D341Med (cell line): ENCODE measurements around the gene ABCE1.

Experiments
- DNase-seq: peaks from one replicate; pipeline ENCODE4 v3.0.0; 2012; ENCODE audit warnings: low spot score

ABCE1 gene

DNA sequence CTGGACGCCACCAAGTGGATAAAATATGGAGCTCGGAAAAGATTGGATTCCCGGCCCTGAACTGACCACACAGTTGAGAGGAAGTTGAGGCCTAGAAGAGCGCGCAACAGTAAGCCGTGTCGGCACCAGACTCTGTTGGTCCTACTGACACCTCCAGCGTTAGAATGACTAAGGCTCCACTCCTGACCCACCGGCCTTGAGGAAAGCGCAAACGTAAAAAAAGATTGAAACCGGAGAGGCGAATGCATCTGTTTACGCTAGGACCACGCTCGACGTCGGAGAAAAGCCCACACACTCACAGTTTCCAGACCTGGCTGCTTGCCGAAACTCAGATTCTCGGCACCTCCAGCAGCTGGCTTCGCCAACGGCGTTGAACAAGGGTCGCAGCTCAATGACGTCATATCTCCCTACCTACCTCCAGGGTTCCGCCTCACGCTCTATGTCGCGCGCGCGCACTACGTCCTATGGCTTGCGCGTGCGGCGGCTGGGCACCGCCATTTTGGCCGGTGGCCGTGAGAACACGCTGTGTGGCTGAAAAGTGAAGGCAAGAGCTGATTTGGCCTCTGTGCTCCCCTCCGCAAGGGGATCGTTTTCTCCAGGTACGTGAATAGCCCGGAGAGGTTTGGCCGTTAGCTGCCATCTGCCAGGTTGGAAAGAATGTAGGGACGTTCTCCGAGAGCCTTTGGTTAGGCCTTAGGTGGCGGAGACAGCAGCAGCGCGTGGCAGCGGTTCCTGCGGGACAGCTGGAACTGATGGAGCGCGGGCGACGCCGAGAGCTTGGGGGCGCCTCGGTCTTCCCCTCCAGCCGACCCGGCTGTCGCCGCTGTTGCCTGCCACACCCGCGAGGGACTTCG, at the start of gene ABCE1, which contains the start of gene ANAPC10:
ABCE1 (plus strand) TSS at position 491 of the 854 bp plus-strand sequence. CDS start 6,102 bp downstream, outside the sequence.
ANAPC10 (minus strand) TSS at position 376 of the 854 bp plus-strand sequence. CDS start 2,097 bp downstream, outside the sequence.
- peak; percentile 96 for DNase-seq

- no peak for DNase-seq
These were observed 49.3 kb upstream of the ABCE1 start for GRCh38 chr4:145048817-145049216.

DNA sequence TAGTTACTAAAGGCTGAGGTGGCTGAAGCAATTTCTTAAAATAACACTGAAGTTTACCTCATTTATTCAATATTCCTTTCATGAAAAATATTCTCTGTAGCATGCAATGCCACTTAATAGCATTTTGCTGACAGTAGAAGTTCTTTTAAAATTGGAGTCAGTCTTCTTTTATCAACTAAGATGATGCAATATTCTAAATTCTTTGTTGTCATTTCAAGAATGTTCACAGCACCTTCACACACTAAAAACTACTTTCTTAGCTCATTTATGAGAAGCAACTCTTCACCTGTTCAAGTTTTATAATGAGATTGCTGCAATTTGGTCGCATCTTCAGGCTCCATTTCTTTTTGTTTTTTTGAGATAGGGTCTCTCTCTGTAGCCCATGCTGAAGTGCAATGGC, 48.9 kb upstream of the ABCE1 start:
- no peak for DNase-seq

DNA sequence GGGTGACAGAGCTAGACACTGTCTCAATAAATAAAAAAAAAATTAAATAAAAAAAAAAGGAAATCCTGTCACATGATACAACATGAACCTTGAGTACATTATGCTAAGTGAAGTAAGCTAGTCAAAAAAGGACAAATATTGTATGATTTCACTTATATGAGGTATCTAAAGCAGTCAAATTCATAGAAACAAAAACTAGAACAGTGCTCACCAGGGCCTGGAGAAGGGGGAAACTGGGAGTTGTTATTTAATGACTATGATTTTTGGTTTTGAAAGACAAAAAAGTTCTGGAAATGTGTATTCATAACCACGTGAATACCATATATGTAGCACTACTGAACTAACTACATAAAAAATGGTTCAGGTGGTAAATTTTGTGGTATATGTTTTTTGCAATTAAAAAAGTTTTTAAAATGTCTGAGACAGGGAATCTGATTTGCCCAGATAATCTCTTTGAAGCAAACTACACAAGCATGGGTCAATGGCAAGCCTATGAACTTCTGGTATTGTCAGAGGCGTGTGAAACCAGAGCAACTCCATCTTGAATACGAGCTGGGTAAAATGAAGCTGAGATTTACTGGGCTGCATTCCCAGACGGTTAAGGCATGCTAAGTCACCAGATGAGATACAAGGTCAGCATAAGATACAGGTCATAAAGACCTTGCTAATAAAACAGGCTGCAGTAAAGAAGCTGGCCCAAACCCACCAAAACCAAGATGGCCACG, 42.4 kb upstream of the ABCE1 start:
- DNase-seq, result no peak

DNA sequence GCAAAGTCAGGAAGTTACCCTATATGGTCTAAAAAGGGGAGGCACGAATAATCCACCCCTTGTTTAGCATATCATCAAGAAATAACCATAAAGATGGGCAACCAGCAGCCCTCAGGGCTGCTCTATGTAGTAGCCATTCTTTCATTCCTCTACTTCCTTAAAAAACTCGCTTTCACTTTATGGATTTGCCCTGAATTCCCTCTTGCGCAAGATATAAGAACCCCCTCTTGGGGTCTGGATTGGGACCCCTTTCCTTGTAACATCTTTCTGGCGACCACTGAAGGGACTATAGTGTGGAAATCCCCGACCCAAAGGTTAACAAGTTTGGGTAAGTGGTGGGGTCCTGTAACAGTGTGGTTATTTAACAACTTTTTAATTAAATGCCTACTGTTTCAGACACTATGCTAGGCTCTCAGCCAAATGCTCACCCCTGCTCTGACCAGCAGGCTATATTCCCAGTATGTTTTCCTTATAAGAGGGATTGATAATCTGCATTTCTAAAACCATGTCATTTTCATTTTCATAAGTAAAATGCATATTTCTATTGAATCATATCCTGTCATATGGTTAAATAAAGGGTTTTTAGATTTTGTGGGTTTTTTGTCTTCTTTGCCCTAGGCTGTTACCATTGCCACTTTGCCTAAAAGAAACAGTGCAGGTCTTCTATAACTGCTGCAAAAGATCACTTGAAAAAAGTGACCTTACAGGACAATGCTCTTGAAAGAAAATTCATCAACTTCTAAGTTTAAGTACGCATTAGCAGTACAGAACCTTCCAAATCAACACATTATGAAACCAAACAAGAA, 41.6 kb upstream of the ABCE1 start:
- no peak for DNase-seq

DNA sequence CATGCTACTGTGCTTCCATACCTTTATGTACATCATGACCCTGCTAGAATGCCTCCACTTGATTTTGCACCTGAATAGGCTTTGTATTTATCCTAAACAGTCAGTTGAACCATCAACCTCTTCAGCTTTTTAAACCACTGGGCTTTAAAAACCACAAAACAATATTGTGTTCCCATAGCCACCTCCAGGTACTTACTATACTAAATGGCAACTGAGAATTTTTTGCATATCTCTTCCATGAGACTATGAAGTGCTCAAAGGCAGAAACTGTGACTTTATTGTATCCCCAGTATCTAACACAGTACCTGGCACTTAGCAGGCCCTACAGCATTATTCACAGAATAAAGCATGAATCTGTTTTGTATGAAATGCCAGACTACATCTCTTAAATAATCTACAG, 39.9 kb upstream of the ABCE1 start:
- DNase-seq, result no peak

DNA sequence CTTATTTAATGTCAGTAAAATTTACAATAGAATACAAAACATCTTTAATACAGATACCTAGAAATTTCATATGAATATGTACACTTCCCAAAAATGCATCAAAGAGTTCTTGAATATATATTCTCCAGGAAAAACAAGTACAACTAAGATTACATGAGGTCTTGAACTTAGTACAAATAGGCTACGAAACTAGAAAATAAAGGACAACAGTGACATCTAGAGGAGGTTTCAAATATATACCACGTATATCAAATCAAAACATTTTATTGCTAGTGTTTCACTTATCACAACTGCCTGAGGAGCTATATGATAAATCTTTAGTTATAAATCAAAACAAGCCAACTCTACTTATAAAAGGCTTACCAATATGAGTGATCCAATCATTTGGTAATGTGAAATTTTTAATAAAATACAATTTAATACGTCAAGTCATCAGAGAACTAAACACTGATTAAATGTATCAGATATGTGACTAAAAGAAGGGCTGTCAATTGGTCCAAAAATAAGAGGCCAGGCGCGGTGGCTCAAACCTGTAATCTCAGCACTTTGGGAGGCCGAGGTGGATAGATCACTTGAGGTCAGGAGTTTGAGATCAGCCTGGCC, 36.7 kb upstream of the ABCE1 start:
- peak; percentile 18 for DNase-seq

DNA sequence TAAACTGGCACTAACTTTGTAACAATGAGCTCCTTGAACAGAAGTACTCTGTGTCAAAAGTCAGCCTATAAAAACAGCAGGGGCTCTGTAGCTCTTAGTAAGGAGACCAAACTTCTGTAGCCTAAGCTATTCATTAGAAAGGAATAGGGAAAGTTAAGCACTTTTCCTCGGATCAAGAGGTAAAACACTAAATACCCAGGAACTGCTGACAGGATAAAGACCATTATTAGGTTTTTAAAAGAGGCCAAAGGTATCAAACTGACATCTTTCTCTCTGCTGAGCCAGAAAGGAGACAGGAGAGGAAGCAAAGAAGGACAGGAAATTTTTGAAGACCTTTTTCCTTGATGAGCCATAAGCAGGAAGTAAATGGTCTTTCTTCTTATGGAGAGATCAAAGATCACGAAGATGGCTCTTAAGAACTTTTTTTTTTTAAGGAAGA, 32.0 kb upstream of the ABCE1 start:
- DNase-seq, result no peak

GRCh38 chr4:145069361-145069760, 28.8 kb upstream of the ABCE1 start:
- no peak for DNase-seq

DNA sequence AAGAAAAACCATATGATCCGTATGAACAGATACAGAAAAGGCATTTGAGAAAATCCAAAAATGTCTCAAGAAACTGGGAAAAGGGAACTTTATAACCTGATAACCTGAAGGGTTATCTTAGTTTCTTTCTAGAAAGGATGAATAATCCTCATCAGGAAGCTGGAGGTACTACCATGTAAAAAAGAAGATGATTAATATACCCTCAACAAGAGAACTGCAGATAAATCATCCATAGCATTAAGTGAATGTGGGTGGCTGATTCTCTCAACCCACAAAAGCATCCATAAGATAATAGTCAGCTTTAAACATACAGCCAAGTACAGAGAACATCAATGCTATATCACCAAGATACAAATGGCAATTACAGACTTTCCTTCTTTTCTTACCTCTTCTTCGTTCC, 26.6 kb upstream of the ABCE1 start:
- DNase-seq, result no peak

DNA sequence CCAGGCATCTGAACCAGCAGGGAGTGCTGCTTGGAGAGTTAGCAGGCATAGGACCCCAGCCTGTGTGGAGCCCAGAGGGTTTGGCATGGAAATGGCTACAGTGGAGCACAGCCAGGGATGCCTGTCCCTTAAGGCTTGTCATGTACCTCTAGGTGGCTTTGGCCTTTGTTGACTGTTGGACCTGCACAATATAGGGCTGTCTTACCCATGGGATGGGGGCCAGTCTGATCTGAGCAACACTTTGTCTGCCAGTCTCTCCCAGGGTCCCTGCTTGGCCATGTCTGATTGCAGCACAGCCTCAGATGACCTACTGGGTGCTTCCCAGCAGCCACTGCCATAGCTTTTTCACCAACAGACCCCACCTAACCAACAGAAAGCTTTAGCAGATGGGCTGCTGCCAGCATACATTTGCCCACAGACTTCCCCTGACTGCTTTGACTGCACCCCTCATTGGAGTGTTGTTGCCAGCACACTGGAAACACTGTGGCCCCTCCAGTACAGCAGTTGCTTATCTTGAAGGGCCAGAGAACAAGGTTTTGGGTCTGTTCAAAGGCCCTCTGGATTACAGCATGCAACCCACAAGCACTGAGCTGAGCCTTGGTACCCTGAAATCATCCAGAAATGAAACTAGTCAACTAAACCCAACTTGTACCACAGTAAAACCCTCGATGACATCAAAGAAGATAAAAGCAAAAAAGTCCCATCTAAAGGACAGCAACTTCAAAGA, 22.2 kb upstream of the ABCE1 start:
- DNase-seq, result no peak

GRCh38 chr4:145076469-145076855, 21.6 kb upstream of the ABCE1 start:
- no peak for DNase-seq

DNA sequence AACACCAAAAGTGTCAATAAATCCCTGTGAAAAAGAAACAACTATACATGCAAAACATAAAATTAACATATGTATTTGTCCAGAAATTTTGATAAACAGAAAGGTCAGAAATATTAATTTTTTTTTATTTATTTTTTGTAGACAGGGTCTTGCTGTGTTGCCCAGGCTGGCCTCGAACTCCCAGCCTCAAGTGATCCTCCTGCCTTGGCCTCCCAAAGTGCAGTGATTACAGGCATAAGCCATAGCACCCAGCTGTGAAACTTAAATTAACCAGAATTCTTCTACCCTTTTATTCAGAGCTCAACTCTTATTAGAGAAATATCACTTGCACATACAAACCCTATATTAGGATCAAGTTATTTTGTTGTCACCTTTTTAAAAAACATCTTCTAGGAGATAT, 16.4 kb upstream of the ABCE1 start:
- DNase-seq, result no peak

DNA sequence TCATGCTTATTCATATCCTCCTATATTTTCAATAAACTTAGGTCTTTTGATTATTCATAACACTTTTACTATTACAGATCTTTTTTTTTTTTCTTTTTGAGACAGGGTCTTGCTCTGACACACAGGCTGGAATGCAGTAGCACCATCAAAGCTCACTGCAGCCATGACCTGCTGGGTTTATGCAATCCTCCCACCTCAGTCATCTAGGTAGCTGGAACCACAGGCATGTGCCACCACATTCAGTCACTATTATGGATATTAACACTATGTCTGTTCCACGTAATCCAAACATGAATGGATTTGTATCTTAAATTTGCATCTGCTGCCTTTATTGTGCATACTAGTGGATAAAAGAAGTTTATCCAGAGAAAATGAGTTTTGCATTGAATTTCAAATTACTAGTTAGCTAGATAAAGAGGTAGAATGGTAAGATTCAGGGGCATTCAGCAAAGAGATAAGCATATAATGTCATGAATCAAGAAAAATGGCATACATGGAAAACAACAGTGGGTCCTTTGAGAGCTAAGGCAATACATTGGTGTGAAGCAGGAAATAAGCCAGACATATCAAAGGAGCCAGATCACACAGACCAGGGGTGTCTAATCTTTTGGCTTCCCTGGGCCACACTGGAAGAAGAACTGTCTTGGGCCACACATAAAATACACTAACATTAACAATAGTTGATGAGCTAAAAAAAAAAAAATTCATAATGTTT, 14.1 kb upstream of the ABCE1 start:
- no peak for DNase-seq

GRCh38 chr4:145090380-145090779, 7.7 kb upstream of the ABCE1 start:
- no peak for DNase-seq

GRCh38 chr4:145093638-145094037, 4.5 kb upstream of the ABCE1 start:
- DNase-seq, result no peak

DNA sequence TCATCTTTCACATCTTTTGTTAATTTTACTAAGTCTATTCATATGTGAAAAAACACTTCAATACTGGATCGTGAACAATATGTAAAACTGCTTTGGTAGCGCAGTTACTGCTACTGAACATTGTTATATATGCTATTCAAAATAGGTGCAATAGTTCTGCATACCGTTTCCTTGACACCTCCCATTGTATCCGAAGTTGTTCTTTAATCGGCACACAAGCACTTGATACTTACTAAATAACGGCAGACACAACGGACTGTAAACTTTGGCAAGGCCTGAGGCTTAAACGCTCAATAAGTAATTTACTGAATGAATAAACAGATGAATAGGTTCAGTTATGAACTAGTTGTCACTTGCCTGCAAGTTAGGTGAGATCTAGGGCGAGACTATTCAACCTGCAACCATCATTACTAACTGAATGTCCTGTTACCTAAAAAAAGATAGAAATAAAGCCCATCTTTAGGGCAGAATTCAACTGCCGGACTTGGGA, 735 bp upstream of the ABCE1 start:
- no peak for DNase-seq

- DNase-seq, result no peak
These were observed 545 bp downstream of the ABCE1 start for GRCh38 chr4:145098675-145099037.

DNA sequence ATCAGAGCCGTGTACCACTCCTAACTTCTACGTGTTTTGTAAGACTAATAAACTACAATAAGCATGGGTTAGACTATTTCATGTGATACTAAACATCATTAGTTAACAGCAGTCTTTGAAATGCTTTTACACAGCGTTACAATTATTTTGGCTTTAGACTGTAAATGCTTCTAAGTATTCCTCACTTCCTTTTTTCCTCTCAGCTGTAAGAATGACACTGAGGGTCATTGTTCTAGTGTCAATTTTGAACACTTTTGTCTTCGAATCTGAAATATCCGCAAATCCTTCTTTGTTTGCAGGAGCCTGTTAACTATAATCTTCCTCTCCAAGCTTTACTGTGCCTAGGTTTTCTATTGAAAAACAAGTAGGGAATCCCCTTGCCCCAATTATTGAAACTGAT, 1.5 kb downstream of the ABCE1 start:
- DNase-seq, result no peak

- no peak for DNase-seq
These were observed 3.0 kb downstream of the ABCE1 start for GRCh38 chr4:145101091-145101490.

- no peak for DNase-seq
These were observed 4.5 kb downstream of the ABCE1 start for GRCh38 chr4:145102619-145103018.
